Smooth muscle cell (in vitro differentiated cells): Measurements from ENCODE around the gene SCFD2. TPM values are rescaled to one million over a fixed set of nuclear protein-coding genes. Genes with fewer than 3 reads are reported as not detected.

Experiments
- DNase-seq: peaks from one replicate; lab custom pipeline; 2025; ENCODE audit not compliant: unreplicated experiment; lab: John Stamatoyannopoulos, UW
- H2AFZ ChIP-seq: fragments of 200-600 bp; sonication (generic); 2 replicates; pipeline ENCODE4 v1.6.0; 2016; ENCODE audit warnings: antibody characterized with exemption, low read depth, mild to moderate bottlenecking
- H3F3A ChIP-seq: fragments of 200-600 bp; sonication (generic); 2 replicates; pipeline ENCODE4 v1.6.0; 2017; ENCODE audit warnings: antibody characterized with exemption, low read depth
- H3K27ac ChIP-seq: fragments of 200-600 bp; sonication (generic); 2 replicates; pipeline ENCODE4 v1.5.1; 2016; ENCODE audit warnings: low read depth, mild to moderate bottlenecking
- H3K27me3 ChIP-seq: fragments of 200-600 bp; sonication (generic); 2 replicates; pipeline ENCODE4 v1.6.1; 2016; ENCODE audit warnings: low read depth, mild to moderate bottlenecking
- H3K36me3 ChIP-seq: fragments of 200-600 bp; sonication (generic); 2 replicates; pipeline ENCODE4 v1.5.1; 2016; ENCODE audit warnings: low read depth
- H3K4me1 ChIP-seq: fragments of 200-600 bp; sonication (generic); 2 replicates; pipeline ENCODE4 v1.5.1; 2016; ENCODE audit warnings: low read depth
- H3K4me2 ChIP-seq: fragments of 200-600 bp; sonication (generic); 2 replicates; pipeline ENCODE4 v1.6.0; 2016; ENCODE audit warnings: mild to moderate bottlenecking
- H3K4me3 ChIP-seq: fragments of 200-600 bp; sonication (generic); 2 replicates; pipeline ENCODE4 v1.5.1; 2016; ENCODE audit warnings: mild to moderate bottlenecking
- H3K79me2 ChIP-seq: fragments of 200-600 bp; sonication (generic); 2 replicates; pipeline ENCODE4 v1.6.0; 2016; ENCODE audit warnings: low read depth, mild to moderate bottlenecking
- H3K9ac ChIP-seq: fragments of 200-600 bp; sonication (generic); 2 replicates; pipeline ENCODE4 v1.6.0; 2016; ENCODE audit warnings: low read depth
- H3K9me3 ChIP-seq: fragments of 200-600 bp; sonication (generic); replicated peaks from 2 replicates; pipeline ENCODE4 v1.5.1; 2016; ENCODE audit warnings: low read depth
- H4K20me1 ChIP-seq: fragments of 200-600 bp; sonication (generic); 2 replicates; pipeline ENCODE4 v1.6.0; 2016; ENCODE audit warnings: low read depth
- WGBS: methylation state at CpG from one replicate; pipeline ENCODE4 v1.1.7; 2016; ENCODE audit warnings: low lambda C conversion rate; 5-methylcytosine and 5-hydroxymethylcytosine counted together
- polyA plus RNA-seq: library from polyadenylated mRNA; unstranded; fragments of >200 nt; fragmentation: Nextera tagmentation; extraction: Ambion mirVana; gene quantifications from 2 replicates; pipeline ENCODE4 v1.2.1, GENCODE V29; 2016
- total RNA-seq: library from RNA; depleted of rRNA; stranded (reverse); fragments of >200 nt; gene quantifications from 2 replicates; pipeline ENCODE4 v1.2.3, GENCODE V29; 2014
- TF ChIP-seq, protein P1 (sequence below): fragments of 200-600 bp; sonication (generic); IDR thresholded peaks from 2 replicates; pipeline ENCODE4 v1.5.1; 2017; ENCODE audit warnings: borderline replicate concordance, mild to moderate bottlenecking, antibody characterized with exemption; ENCODE audit not compliant: insufficient read depth, poor library complexity, severe bottlenecking

The SCFD2 gene
- total and polyA plus RNA-seq, 2 experiments from 2014 or later = 7.8 to 11.4 TPM

DNA sequence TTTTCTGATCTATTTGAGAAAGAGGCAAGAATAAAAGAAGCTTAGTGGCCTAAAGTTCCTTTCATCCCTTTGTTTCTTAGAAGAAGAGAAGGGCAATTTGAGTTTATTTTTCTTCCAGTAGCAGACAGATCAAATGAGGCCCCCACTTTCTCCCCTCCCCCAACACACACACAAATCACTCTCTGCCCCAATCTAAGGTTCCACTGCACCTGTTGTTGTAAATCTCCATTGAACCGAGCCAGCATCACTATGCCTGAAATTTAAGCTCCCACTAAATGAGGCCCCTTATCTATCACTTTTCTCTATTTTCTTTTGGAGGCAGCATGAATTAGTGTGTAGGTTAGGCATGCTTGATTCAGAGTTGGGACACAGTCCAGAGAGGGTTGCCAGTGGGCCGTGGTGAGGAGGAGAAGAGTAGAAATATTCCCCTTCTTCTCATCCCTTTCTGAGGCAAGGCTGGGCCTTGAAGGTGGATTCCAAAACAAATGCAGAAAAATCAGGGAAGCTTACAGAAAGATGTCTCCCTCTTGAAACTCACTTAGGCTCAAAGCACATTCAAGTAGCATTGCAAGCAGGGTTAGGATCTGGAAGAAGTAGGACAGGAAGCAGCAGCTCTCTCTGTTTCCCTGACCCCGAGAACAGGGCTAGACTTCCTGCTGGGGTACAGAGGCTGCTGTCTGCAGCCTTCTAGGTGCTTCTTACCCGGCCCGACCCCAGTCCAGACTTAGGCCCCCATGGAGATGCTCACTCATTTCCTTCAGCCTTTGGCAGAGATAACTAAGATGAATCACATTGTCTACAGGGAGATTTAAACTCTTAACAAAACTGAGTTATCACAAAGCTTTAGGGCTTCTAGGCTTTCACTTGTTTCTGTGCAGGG lies 433.0 kb downstream of the SCFD2 start:
- H3K27me3 ChIP-seq = no peaks in the 10 kb centered on the region
- no peaks in the 10 kb centered on the region for H3K36me3 ChIP-seq
- H3F3A ChIP-seq = no peaks in the 10 kb centered on the region
- peaks cover 11% of the 10 kb centered on the region for H3K4me1 ChIP-seq
- no peak overlapping the region for H3K4me3 ChIP-seq
- H4K20me1 ChIP-seq = no peaks in the 10 kb centered on the region
- peak overlapping the region; percentile 18 for H3K4me2 ChIP-seq
- H2AFZ ChIP-seq = no peak overlapping the region
- TF ChIP-seq, protein P1, sequence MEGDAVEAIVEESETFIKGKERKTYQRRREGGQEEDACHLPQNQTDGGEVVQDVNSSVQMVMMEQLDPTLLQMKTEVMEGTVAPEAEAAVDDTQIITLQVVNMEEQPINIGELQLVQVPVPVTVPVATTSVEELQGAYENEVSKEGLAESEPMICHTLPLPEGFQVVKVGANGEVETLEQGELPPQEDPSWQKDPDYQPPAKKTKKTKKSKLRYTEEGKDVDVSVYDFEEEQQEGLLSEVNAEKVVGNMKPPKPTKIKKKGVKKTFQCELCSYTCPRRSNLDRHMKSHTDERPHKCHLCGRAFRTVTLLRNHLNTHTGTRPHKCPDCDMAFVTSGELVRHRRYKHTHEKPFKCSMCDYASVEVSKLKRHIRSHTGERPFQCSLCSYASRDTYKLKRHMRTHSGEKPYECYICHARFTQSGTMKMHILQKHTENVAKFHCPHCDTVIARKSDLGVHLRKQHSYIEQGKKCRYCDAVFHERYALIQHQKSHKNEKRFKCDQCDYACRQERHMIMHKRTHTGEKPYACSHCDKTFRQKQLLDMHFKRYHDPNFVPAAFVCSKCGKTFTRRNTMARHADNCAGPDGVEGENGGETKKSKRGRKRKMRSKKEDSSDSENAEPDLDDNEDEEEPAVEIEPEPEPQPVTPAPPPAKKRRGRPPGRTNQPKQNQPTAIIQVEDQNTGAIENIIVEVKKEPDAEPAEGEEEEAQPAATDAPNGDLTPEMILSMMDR = no peak
- H3K27ac ChIP-seq = no peak overlapping the region
- WGBS = 47% methylated on average over 5 of the region's 5 CpGs
- H3K79me2 ChIP-seq = no peaks in the 10 kb centered on the region
- no peaks in the 10 kb centered on the region for H3K9me3 ChIP-seq
- no peak overlapping the region for H3K9ac ChIP-seq
- DNase-seq = no peak

DNA sequence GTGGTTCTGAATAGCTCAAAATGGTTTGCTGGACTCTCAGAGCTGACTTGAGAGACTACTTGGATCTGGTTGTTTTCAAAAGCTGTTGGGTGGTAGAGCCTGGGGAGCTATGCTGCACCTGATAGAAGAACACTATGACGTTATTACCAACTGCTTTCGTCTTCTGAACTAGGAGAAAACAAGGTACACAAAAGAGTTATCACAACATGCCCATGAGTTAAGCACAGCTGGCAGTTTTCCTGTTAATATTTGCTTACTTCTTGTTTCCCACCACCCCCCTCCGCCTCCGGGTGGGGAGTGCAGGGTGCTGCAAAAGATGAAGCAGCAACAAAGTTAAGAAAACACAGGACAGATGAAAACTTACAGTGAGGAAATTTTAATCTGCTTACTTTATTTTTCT lies 434.6 kb downstream of the SCFD2 start:
- no peaks in the 10 kb centered on the region for H4K20me1 ChIP-seq
- DNase-seq = no peak
- no peak overlapping the region for H2AFZ ChIP-seq
- H3K36me3 ChIP-seq = no peaks in the 10 kb centered on the region
- H3F3A ChIP-seq = no peaks in the 10 kb centered on the region
- H3K27ac ChIP-seq = no peak overlapping the region
- no peaks in the 10 kb centered on the region for H3K79me2 ChIP-seq
- no peak overlapping the region for H3K4me3 ChIP-seq
- H3K27me3 ChIP-seq = no peaks in the 10 kb centered on the region
- no peak overlapping the region for H3K4me2 ChIP-seq
- H3K4me1 ChIP-seq = peaks cover 18% of the 10 kb centered on the region
- no peak overlapping the region for H3K9ac ChIP-seq
- H3K9me3 ChIP-seq = no peaks in the 10 kb centered on the region
- TF ChIP-seq, protein P1 = no peak
- 94% methylated on average over 4 of the region's 4 CpGs for WGBS

DNA sequence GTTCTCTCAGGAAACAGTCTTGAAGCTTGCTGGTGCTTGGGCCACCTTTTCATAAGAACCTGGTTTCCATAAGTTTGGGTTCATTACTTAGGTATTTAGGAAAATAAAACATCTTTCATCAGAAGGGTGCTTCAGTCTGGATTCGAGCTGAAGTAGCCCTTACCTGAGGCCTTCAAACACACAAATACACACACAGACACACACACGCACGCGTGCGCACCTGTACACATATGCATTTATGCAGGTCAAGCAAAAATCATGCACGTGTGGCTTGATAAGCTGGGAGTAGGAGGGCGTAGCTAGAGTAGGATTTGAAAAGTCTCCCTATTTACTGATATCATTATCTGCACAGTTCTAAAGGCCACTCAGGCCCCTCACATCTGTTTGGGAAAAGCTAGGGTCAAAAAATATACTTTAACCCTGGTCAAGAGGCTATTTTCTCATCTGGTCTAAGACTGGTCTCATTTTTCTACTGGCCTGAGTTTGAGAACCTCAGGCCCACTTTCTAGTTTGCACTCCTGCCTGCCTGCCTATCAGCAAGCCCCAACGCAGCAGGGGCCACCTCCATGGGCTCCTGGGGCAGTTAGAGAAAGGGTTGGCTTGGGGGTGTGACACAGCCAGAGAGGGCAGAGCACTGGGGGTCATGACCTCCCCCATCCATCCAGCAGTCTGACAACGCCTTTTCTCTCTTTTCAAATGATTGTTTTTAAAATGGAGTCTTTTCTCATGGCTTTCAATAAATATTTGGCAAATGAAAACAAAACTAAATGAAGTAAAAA lies 439.5 kb downstream of the SCFD2 start:
- Histone ChIP-seq H3K9ac (no peak overlapping the region), H3K36me3 (no peaks in the 10 kb centered on the region), H3K9me3 (no peaks in the 10 kb centered on the region), H2AFZ (no peak overlapping the region), H3K27me3 (no peaks in the 10 kb centered on the region), H3K4me2 (no peak overlapping the region), H4K20me1 (no peaks in the 10 kb centered on the region), H3F3A (no peaks in the 10 kb centered on the region), H3K79me2 (no peaks in the 10 kb centered on the region), H3K4me3 (no peak overlapping the region), H3K27ac (no peak overlapping the region), H3K4me1 (peaks cover 16% of the 10 kb centered on the region)
- 89% methylated on average over 9 of the region's 9 CpGs for WGBS
- no peak for DNase-seq
- TF ChIP-seq, protein P1 = no peak
